RPMI8226 (cell line): Measurements from ENCODE around the gene PRUNE2.
A peak's percentile ranks its signal among the peaks of the same experiment; 100 is the strongest.

Experiments
- DNase-seq: peaks from one replicate; pipeline ENCODE4 v3.0.0-alpha.2; 2015

PRUNE2 gene

DNA sequence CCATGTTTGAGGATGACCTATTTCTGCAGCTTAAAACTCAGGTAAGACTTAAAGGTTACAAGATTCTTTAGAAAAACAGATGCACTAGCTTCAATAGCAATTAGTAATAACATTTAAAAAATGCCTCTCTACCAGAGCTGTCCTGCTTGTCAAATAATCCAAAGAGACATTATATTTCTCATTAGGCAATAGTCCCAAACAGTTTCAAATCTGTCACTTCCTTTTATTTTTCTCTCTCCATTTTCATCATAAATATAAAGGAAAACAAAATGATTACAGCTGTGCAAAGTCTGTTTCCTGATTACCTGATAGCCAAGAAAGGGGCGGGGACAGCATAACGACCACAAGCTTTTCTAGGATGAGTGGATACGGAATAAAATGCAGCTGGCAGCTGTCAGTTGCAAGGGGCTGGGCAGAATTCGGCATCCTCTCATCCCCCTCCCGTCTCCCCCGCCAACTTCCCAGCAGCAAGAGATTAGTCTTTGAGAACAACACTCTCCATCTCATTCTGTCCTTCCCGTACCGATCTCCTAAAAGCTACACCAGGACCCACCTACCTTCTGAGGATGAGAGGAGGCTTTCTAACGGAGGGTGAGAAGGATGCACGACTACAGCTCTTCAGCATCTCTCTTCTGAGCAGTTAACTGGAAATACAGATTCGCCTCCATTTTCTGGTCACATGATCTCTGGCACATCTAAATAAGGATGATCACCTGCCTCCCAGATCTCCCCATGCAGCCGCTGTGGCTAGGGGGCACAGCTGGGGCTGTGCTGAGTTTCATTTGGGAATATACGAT, 214.2 kb downstream of the PRUNE2 start:
- DNase-seq, result no peak

DNA sequence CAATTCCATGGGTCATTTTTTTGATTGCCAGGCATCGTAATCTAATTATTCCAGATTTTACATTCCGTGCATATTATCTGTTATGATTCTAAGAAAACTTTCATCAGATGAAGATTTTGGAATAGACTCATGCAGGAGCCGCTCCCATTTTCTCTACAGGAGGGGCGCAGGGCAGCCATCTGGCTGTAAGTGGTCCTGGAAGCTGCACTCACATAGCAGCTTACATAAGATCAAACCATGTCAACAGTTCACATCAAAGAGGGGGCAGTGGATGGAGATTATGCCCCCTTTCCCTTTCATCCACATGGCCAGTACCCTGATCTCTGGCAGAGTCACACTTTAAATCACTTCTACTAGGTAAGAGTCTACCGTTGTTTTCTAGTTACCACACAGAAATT, 214.9 kb downstream of the PRUNE2 start:
- DNase-seq, result no peak

DNA sequence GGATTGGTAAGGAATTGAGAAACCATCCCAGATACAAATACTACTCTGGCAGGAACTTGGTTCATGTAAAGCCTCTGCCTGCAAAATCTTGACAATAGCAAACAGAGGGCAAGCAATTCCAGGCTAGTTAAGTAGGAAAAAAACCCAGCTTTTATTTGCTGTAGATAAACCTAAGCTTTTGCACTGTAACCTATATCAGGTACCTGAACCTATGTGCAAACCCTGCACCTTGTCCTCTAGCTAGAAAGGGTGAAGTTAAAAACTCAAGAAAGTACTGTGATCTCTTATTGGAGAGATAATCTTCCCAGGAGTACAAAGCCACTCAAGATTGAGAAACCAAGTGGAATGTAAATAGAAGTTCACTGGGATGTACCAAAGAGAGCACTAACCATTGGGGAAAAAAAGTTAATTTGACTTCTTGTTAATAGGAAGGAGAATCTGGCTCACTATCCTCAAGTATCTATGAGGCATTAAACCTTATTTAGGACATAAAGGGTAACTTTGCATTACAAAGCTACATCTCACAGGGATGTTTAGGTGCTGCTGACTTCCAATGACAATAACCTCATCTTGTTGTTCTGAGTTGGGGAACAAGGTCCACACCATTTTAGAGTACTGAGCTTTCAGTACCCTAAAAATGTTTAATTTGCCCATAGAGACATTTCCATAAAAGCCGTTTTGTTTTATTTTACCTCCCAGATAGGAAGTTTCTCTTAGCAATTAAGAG, 215.5 kb downstream of the PRUNE2 start:
- DNase-seq, result no peak

DNA sequence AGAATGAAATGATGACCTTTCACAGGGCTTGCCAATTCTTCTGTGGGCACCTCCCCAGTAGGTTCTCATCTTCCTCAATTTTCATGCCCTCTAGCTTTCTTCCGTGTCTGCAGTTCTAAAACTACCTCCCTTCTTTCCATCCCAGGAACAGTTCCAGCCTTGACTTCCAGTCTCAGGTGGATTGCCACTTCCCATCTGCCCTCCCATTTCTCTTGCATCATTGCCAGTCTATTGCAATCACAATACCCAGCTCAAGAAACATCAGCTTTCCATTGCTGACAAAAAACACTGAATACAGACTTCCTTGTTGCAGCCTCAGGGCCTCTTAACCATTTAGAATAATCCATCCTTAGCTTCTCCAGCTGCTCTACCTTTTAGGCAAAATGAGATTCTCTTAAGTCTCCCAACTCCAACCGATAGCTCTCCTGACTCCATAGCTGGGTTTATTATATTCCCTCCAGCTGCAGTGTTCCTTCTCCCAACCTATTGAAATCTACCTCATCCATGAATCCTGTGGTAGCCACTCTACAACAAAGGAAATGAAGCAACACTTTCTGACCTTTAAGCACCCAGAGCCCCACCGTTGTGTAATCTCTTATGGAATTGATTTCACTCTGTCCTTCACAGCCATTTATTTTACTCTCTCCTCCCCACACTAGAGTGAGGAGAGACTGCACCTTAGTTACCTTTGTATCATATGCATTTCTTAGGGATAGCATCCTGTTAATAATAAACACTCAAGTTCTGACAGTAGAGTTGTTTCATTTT, 217.3 kb downstream of the PRUNE2 start:
- no peak for DNase-seq

DNA sequence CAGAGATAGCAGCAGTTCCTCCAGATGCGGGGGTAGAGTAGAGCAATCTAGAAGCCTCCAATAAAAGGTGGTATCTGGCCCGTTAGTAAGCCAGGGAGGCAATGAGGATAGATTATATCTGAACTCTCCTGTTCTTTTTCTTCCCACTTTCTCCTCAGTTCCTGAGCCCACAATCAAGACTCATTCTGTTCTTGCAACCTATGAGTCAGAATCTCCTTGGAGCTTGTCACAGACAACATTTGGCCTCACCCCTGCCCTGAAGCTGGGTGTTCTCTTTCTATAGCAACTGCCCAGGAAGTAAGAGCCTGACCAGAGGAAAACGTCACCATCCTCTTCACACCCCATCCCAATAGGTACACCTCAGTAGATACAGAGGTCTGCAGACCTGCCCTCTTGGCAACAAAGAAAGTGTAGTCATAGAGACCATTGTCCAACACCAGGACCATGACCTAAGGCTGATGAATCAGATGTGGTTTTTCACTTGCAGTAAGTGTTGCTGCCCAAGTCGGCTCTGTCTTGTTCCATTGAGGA, 218.0 kb downstream of the PRUNE2 start:
- no peak for DNase-seq

DNA sequence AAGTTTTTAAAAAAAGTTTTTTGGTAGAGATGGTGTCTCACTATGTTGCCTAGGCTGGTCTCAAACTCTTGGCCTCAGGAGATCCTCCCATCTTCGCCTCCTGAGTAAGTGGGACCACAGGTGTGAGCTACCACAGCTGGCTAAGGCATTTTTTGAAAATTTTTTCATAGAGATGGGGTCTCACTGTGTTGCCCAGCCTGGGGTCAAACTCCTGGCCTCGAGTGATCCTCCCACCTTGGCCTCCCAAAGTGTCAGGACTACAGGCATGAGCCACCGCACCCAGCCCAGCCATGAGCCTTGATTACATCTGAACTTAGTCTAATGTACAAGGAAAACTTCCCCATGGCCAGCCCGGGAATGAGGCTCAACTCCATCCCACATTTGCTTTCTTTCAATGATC, 219.2 kb downstream of the PRUNE2 start:
- DNase-seq, result no peak

DNA sequence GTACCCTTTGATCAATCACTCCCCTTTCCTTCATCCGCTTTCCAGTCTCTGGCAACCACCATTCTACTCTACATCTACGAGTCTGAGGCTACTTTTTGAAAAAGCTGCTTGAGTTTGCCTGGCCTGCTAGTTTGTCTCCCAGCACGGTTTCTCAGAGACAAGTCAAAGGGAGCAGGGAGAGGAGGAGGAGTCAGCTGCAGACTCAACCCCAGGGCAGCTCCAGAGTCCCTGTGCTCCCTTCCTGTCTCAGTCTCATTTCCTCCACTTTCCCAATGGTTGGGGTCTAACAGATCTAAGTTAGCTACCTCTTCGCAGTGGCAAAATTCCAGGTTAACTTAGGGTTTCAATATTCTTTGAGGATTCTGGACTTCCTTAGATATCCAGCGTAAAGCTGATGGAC, 221.7 kb downstream of the PRUNE2 start:
- DNase-seq, result no peak

DNA sequence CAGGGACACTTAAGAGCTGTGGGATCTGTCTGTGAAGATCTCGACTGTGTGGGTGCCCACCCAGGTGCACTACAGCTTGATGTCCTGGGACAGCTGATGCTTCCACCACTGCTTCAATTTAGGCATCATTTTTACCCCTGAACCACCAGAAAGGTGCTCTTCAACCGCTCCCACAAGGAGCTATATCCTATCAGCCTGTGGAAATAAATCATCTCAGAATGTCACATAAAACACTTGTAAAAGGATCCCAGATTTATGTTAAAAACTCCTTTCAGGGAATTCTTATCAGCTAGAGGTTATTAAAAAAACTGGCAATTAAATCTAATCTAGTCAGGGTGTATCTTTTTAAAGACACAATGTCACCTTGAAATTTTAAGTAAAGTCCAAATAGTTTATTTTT, 224.4 kb downstream of the PRUNE2 start:
- no peak for DNase-seq

DNA sequence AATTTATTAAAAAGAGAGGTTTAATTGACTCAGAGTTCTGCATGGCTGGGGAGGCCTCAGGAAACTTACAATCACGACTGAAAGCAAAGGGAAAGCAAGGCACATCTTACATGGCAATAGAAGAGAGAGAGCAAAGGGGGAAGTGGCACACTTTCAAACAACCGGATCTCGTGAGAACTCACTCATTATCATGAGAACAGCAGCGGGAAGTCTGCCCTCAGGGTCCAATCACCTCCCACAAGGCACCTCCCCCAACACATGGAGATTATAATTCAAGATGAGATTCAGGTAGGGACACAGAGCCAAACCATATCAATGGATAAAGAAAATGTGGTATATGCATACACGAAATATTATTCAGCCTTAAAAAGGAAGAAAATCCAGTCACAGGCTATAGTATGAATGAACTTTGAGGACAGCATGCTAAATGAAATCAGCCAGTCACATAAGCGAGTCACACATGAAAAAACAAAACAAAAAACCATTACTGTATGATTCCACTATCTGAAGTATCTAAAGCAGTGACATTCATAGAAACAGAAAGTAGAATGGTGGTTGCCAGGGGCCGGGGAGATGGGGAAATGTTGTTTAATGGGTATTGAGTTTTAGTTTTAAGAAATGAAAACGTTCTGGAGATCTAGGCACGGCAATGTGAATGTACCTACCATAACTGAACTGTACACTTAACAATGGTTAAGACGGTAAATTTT, 225.0 kb downstream of the PRUNE2 start:
- no peak for DNase-seq

DNA sequence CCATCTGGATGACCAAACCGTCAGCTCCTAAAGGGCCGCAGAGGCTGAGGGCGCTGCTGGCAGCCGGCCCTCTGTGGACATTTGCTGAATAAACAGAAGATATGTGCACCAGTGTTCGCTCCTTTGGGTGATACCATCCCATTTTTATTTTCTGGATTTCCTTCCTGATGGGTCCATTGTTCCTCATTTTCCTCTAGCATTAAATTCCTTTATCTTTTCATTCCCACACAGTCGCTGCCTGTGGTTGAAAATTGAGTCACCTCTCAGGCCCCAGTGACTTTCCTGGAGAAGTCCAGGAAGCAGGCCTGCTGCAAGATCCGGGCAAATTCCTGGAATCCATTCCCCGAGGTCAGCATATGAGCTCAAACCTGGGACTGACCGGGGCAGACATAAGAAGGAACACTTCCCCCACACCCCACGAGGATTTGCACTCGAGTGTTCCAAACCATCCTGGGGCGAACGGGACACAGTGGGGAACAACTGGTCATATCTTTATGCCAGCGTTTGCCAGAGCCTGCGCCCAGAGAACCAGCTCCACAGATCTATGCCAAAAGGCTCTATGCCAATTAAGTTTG, 228.3 kb downstream of the PRUNE2 start:
- no peak for DNase-seq

DNA sequence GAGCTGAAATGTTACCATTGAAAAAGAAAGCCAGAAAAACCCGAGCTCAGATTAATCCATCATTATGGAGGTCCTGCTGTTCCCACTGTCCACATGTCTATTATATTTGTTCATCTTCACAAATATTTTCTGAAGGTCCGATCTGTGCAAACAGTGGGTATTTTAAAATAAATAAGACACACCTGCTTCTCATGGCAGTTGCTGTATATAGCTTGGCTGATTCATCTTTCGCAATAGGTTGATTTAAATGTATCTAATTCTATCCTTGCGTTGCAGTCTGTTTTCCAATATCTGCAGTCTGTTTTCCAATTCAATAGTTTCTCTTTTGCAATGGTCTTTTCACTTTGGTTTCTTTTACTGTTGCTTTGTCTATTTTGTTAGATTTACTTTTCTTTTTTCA, 229.1 kb downstream of the PRUNE2 start:
- DNase-seq, result no peak

DNA sequence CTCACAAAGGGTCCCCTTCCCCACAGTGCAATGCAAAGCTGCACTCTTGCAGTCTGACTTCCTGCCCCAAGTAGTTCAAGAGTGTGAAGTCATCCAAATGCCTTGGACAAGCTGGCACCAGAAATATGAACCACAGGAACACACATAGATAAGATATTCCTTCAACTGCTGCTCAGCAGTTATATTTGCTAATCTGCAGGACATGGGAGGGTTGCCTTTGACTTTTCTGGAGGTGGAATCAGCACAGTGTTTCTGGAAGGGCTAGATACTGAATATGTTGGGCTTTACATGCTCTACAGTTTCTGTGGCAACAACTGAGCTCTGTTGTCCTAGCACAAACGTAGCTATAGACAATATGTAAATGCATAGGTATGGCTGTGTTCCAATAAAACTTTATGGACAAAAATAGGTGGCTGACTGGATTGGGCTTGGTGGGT, 238.4 kb downstream of the PRUNE2 start:
- DNase-seq, result no peak

DNA sequence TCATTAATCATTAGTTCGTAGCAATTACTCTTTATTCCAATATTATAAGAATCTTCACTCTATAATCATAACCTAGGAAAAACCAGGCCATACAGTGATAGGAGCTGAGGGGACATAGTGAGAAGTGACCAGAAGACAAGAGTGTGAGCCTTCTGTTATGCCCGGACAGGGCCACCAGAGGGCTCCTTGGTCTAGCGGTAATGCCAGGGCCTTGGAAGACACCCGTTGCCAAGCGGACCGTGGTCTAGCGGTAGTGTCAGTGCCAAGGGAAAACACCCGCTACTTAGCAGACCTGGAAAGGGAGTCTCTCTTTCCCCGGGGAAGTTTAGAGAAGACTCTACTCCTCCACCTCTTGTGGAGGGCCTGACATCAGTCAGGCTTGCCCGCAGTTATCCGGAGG, 239.9 kb downstream of the PRUNE2 start:
- peak; percentile 42 for DNase-seq

DNA sequence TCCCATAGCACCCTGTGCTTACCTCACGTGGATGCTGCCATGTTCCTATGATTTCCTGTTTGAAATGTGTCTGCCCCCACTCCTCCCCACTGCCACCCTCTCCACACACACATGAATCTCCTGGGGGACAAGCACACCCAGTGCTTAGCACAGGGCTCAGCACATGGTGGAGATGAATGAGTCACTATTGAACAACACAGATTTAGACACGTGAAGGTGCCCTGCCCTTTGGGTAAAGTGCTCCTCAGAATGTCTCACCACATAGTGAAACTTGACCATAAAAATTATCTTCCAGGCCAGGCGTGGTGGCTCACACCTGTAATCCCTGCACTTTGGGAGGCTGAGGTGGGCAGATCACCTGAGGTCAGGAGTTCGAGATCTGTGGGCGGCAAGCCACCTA, 240.5 kb downstream of the PRUNE2 start:
- DNase-seq, result no peak

DNA sequence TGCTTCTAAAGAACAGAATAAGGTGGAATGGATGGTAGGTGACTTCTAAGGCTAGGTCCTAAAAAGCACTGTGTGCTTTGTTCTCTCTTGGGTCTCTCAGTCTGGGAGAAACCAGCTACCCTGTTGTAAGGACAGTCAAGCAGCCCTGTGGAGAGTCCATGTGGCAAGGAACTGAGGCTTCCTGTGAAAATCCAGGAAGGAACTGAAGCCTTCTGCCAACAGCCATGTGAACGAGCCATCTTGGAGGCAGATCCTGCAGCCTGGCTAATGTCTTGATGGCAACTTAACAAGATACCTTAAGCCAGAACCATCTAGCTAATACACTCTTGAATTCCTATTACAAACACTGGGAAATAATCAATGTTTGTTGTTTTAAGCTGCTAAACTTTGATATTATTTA, 241.8 kb downstream of the PRUNE2 start:
- DNase-seq, result no peak

DNA sequence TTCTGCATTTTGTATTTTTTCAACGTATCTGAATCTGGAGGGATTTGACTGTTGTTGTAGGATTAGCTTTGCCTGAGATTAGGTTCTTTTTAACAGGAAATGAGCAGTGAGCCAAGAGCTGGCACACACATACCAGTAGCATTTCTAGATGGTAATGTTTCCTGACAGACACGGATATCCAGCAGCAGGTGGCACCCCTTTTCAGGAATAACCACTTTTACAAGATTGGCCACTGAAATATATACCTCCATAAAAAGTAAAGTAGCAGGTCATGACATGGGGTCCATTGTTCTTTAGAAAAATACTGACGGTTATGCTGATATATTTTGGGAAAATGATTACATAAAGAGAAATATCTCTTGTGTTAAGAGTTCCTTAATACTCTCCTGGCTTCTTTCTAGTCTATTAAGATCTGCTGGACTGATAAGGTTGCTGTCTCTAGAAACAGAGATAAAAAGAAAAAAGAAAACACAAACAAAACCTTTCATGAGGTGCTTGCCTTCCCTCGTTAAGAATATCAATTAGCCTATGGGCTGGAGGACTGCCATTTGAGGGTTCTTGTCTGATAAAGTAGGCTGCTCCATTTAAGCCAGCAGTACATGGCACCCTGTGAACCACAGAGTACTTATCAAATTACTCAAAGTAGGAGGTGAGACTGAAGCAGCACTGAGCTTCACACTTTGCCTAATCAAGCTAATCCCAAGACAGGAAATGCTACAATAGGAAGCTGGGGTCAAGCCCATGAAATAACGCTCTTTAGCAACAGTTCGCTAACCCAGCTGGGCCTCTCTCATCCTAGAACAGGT, 243.2 kb downstream of the PRUNE2 start:
- no peak for DNase-seq

DNA sequence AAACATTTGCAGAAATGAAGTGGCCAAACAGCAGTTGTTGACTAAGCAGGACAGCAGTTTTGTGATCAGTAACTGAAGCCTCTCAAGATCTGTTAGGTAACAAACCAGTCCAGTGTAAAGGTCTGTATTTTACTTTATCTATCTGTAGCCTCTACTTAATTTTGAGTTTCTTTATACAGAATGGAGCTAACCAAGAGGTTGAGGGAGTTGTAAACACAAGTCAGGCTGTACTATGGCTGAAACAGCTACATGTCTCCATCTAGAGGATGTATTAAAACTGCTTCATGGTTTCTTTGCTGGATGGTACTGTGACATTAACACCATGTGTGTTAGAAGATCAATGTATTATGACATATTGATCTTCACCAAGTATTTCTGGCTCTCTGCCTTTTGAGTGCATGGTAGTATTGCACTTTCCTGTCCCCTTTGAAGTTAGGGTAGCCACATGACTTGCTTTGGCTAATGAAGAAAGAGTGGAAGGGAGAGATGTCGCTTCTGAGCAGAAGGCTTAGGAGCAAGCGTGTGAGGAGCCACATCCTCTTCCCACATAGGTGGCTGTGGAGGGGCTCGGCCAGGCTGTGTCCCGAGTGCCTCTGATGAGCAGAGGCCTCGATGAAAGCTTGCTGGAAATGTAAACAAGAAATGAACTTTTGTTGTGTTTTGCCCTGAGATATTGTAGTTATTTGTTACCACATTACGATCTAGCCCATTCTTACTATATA, 247.2 kb downstream of the PRUNE2 start:
- peak; percentile 37 for DNase-seq

DNA sequence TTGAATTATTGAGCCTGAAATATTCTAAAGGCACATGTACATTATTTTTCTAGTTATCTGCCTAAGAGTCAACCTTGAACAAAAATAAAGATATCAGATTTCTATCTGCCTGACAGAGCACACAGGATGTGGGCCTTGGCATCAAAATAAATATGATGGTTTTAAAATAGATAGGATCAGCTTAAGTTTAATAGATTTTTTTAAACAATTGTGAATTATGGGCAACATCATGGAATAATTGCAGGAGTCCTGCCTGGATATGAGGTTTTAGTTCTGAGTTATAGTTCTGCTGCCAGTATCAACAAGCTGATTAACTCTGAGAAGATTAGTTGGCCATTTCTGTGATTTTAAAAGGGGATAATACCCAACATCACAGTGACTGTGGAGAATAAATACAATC, 248.6 kb downstream of the PRUNE2 start:
- DNase-seq, result no peak

DNA sequence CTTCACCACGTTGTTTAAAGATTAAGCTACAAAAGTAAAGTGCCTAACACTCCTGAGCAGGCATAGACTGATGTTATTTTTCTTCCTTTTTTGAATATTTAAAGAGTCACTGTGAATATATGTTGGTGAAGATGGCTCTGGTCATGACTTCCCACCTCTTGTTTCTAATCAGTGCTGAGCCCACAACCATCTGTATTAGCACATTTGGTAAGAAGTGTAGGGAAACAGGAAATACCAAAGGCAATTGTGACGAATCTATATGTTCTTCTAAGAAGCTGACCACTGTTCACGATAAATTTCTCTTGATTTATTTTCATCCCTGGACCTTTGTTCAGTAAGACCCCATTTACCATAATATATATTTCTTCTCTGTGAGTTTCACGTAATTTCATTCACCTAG, 249.9 kb downstream of the PRUNE2 start:
- no peak for DNase-seq

DNA sequence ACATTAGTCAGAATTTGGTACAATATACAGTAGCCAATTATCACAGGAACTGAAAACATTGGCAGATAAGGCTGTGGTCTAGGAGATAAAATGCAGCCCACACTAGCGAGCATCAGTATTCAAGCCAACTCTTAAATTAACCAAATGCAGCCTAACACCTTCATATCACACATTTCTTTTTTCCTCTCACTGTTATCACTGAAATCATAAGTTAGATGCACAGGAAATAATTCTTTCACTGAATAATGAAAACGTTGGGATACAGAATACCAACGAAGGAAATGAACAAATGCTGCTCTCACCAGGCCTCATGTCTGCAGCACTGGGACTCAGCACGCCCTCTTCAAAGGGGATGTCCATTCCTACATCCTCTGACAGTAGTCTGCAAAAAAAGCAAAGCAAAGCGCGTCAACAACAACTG, 250.8 kb downstream of the PRUNE2 start:
- no peak for DNase-seq

DNA sequence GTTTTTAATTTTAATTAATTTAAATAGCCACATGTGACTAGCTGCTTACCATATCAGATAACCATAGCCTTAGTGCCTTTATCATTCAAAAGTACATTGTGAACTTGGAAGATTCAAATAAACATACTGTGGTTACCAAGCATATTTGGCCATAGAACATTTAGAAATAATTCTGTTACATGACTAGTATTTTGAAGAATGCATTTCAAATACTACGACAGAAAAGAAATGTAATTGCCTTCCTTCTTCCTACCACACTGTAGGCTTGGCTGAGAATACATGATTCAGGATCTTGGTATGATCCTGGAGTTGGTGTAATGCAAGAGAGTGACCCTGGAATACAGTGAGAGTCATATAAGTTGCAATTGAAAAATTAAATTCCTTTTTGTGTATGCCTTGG, 251.3 kb downstream of the PRUNE2 start:
- DNase-seq, result no peak
